DOHH2 (cell line): ENCODE measurements around the gene SPRR1A.

Experiments
- H3F3A ChIP-seq: fragments of 200-600 bp; sonication (generic), shearing (Covaris generic); 2 replicates; pipeline ENCODE4 v1.6.0; 2016; ENCODE audit warnings: antibody characterized with exemption, mild to moderate bottlenecking; ENCODE audit not compliant: control insufficient read depth, insufficient read depth
- H3K27ac ChIP-seq: fragments of 200-600 bp; sonication (generic); 2 replicates; pipeline ENCODE4 v1.5.1; 2014; ENCODE audit warnings: low read depth, mild to moderate bottlenecking, low read length, moderate library complexity
- H3K27me3 ChIP-seq: fragments of 200-600 bp; sonication (generic); 2 replicates; pipeline ENCODE4 v1.6.1; 2014; ENCODE audit warnings: mild to moderate bottlenecking, low read length, mixed read lengths; ENCODE audit not compliant: control insufficient read depth
- H3K36me3 ChIP-seq: fragments of 200-600 bp; sonication (generic); 2 replicates; pipeline ENCODE4 v1.6.1; 2014; ENCODE audit warnings: mild to moderate bottlenecking, low read length, moderate library complexity, mixed read lengths; ENCODE audit not compliant: control insufficient read depth
- H3K4me1 ChIP-seq: fragments of 200-600 bp; sonication (generic); 2 replicates; pipeline ENCODE4 v1.6.1; 2014; ENCODE audit warnings: mild to moderate bottlenecking, low read length, mixed read lengths; ENCODE audit not compliant: control insufficient read depth
- H3K4me2 ChIP-seq: fragments of 200-600 bp; sonication (generic); 2 replicates; pipeline ENCODE4 v1.6.0; 2014; ENCODE audit warnings: mild to moderate bottlenecking, low read length, moderate library complexity
- H3K4me3 ChIP-seq: fragments of 200-600 bp; sonication (generic); 2 replicates; pipeline ENCODE4 v1.5.1; 2014; ENCODE audit warnings: mild to moderate bottlenecking, low read length, mixed read lengths
- H3K79me2 ChIP-seq: fragments of 200-600 bp; sonication (generic); 2 replicates; pipeline ENCODE4 v1.6.1; 2014; ENCODE audit warnings: mild to moderate bottlenecking, low read length, mixed read lengths; ENCODE audit not compliant: control insufficient read depth
- H3K9me2 ChIP-seq: fragments of 200-600 bp; sonication (generic); replicated peaks from 2 replicates; pipeline ENCODE4 v1.6.1; 2014; ENCODE audit warnings: mild to moderate bottlenecking, low read length, mixed read lengths; ENCODE audit not compliant: control insufficient read depth
- H3K9me3 ChIP-seq: fragments of 200-600 bp; sonication (generic); 2 replicates; pipeline ENCODE4 v1.6.1; 2014; ENCODE audit warnings: antibody characterized with exemption, low read length, mixed read lengths; ENCODE audit not compliant: control insufficient read depth, insufficient read depth
- H4K20me1 ChIP-seq: fragments of 200-600 bp; sonication (generic); 2 replicates; pipeline ENCODE4 v1.6.0; 2014; ENCODE audit warnings: low read depth, mild to moderate bottlenecking, antibody characterized with exemption, low read length, moderate library complexity; ENCODE audit not compliant: control insufficient read depth, insufficient read depth
- EZH2phosphoT487 ChIP-seq: fragments of 200-600 bp; sonication (generic); IDR thresholded peaks from 2 replicates; pipeline ENCODE4 v1.6.1; 2017; ENCODE audit warnings: borderline replicate concordance, mild to moderate bottlenecking, antibody characterized with exemption, low read length, moderate library complexity, mixed read lengths
- TF ChIP-seq, protein P1 (sequence below): fragments of 200-600 bp; sonication (generic); IDR thresholded peaks from one replicate; pipeline ENCODE4 v1.5.1; 2014; ENCODE audit warnings: antibody characterized with exemption, mild to moderate bottlenecking, low read depth, low read length; ENCODE audit not compliant: poor library complexity, severe bottlenecking

The SPRR1A gene

DNA sequence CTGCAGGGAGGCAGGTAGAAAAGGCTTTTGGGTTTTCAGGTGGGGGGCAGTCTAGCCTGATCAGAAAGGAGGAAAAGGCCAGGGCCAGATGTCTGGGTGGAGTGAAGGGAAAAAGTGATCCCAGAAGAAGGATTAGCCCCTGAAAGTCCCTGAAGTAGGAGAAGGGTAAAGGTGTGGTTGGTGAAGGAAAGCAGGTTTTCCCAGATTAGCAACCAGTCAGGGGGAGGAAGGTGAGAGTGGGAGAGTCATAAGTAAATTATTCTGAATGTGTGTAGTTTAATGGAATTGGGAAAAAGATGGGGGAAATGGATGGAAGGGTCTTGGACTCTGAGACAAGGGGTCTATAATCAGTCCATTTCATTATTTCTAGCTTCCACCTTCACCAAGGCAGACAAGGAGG is 647 bp upstream of the SPRR1A start:
- TF ChIP-seq, protein P1, sequence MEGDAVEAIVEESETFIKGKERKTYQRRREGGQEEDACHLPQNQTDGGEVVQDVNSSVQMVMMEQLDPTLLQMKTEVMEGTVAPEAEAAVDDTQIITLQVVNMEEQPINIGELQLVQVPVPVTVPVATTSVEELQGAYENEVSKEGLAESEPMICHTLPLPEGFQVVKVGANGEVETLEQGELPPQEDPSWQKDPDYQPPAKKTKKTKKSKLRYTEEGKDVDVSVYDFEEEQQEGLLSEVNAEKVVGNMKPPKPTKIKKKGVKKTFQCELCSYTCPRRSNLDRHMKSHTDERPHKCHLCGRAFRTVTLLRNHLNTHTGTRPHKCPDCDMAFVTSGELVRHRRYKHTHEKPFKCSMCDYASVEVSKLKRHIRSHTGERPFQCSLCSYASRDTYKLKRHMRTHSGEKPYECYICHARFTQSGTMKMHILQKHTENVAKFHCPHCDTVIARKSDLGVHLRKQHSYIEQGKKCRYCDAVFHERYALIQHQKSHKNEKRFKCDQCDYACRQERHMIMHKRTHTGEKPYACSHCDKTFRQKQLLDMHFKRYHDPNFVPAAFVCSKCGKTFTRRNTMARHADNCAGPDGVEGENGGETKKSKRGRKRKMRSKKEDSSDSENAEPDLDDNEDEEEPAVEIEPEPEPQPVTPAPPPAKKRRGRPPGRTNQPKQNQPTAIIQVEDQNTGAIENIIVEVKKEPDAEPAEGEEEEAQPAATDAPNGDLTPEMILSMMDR: no peak
- no peak for TF ChIP-seq EZH2phosphoT487
- Histone ChIP-seq H3K27ac (no peak overlapping the region), H3F3A (no peaks in the 10 kb centered on the region), H3K27me3 (no peaks in the 10 kb centered on the region), H3K79me2 (no peaks in the 10 kb centered on the region), H3K4me3 (no peak overlapping the region), H4K20me1 (no peaks in the 10 kb centered on the region), H3K4me1 (no peaks in the 10 kb centered on the region), H3K9me3 (no peaks in the 10 kb centered on the region), H3K36me3 (no peaks in the 10 kb centered on the region), H3K9me2 (no peaks in the 10 kb centered on the region), H3K4me2 (no peak overlapping the region)

DNA sequence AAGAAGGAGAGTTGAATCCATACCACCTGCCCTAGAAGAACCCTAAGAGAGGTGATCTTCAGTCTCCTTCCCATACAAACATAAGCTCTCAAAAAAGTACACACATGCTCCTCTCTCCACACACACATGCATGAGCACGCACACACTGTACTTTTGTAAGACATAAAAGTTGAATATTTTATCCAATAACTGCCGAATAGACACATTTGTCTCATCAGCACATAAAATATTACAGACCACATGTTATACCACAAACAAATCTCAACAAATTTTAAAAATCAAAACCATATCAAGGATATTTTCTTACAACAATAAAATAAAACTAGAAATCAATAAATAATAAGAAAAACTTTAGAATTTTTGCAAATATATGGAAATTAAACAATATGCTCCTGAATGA is 2.7 kb downstream of the SPRR1A start:
- Histone ChIP-seq H3K9me2 (no peaks in the 10 kb centered on the region), H3K27me3 (no peaks in the 10 kb centered on the region), H3K79me2 (no peaks in the 10 kb centered on the region), H3F3A (no peaks in the 10 kb centered on the region), H3K36me3 (no peaks in the 10 kb centered on the region), H3K4me1 (no peaks in the 10 kb centered on the region), H3K9me3 (no peaks in the 10 kb centered on the region), H3K4me3 (no peak overlapping the region), H3K4me2 (no peak overlapping the region), H3K27ac (no peak overlapping the region), H4K20me1 (no peaks in the 10 kb centered on the region)
- TF ChIP-seq, protein P1: no peak
- TF ChIP-seq EZH2phosphoT487: no peak

DNA sequence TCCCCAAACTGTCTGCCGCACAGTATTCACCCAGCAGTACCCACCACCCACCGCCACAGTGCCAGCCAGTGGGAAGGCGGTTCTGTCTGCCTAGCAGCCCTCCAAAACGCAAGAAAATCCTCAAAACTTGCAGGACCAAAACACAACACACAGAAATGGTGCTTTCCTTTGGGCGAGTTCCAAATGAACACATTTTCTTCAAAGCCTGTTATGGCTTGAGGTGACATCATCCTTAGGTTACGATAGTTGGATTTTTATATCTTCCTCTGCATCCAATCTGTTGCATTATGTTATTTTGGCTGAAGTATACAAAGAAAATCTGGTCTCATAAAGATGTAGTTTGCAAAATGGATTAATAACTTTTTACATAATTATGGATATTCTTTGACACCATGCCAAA is 9.3 kb downstream of the SPRR1A start:
- no peaks in the 10 kb centered on the region for H3K9me3 ChIP-seq
- no peaks in the 10 kb centered on the region for H3K9me2 ChIP-seq
- no peak overlapping the region for H3K4me3 ChIP-seq
- no peaks in the 10 kb centered on the region for H3K79me2 ChIP-seq
- no peaks in the 10 kb centered on the region for H3K4me1 ChIP-seq
- no peaks in the 10 kb centered on the region for H3F3A ChIP-seq
- no peaks in the 10 kb centered on the region for H3K36me3 ChIP-seq
- no peaks in the 10 kb centered on the region for H3K27me3 ChIP-seq
- no peak overlapping the region for H3K27ac ChIP-seq
- no peaks in the 10 kb centered on the region for H4K20me1 ChIP-seq
- H3K4me2 ChIP-seq: no peak overlapping the region
- TF ChIP-seq, protein P1: no peak
- no peak for TF ChIP-seq EZH2phosphoT487

DNA sequence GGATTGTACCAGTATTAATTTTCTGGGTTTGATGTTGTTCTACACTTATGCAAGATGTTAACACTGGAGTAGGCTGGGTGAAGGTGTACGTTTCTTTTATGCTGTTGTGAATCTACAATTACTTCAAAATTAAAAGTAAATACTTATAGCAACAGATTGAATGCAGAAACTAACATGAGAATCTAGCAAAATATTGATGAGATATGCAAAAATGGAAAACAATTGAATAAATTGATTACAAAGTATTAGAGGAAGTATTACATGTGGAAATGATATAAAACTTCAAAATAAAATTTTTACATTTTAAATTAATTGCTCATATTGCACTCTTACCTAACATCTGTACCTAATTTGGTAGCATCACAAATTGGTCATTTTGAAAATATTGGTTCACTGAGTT is 12.0 kb downstream of the SPRR1A start:
- no peaks in the 10 kb centered on the region for H3K79me2 ChIP-seq
- H3K4me2 ChIP-seq: no peak overlapping the region
- no peaks in the 10 kb centered on the region for H3K9me3 ChIP-seq
- no peak overlapping the region for H3K27ac ChIP-seq
- TF ChIP-seq, protein P1: no peak
- TF ChIP-seq EZH2phosphoT487: no peak
- no peaks in the 10 kb centered on the region for H3K4me1 ChIP-seq
- no peaks in the 10 kb centered on the region for H4K20me1 ChIP-seq
- no peaks in the 10 kb centered on the region for H3K9me2 ChIP-seq
- no peaks in the 10 kb centered on the region for H3F3A ChIP-seq
- no peaks in the 10 kb centered on the region for H3K36me3 ChIP-seq
- H3K27me3 ChIP-seq: no peaks in the 10 kb centered on the region
- H3K4me3 ChIP-seq: no peak overlapping the region
